HepG2 (cell line): ENCODE measurements around the gene IPPK. TPM values are rescaled to one million over a fixed set of nuclear protein-coding genes. Genes with fewer than 3 reads are reported as not detected.

ENCODE experiments used
- BCL6 ChIP-seq: IDR thresholded peaks from 2 replicates; pipeline ENCODE4 v1.6.1; 2016; ENCODE audit warnings: missing genetic modification reagents, missing compliant biosample characterization
- ELF1 ChIP-seq: sonication (generic); formaldehyde crosslinking; IDR thresholded peaks from 2 replicates; pipeline ENCODE4 v1.4.0; 2020; ENCODE audit warnings: missing genetic modification reagents
- FOXP1 ChIP-seq, 2 experiments: fragments of 450-650 bp in 1 of 2; IDR thresholded peaks; 2 replicates each; pipeline ENCODE4 v1.6.1; 2017 to 2018; ENCODE audit warnings: antibody characterized with exemption in 1 of 2
- HOXA3 ChIP-seq: sonication (generic); formaldehyde crosslinking; IDR thresholded peaks from 2 replicates; pipeline ENCODE4 v1.5.0; 2020; ENCODE audit warnings: missing genetic modification reagents
- SAP130 ChIP-seq: IDR thresholded peaks from 2 replicates; pipeline ENCODE4 v1.6.1; 2016; ENCODE audit warnings: low read depth
- SATB2 ChIP-seq: sonication (generic); formaldehyde crosslinking; IDR thresholded peaks from 2 replicates; pipeline ENCODE4 v1.5.0; 2020; ENCODE audit warnings: missing genetic modification reagents
- SPEN ChIP-seq: sonication (generic); formaldehyde crosslinking; IDR thresholded peaks from 2 replicates; pipeline ENCODE4 v1.5.1; 2020; ENCODE audit warnings: low read depth, mild to moderate bottlenecking, missing genetic modification reagents
- ZMYM3 ChIP-seq: sonication (generic); formaldehyde crosslinking; IDR thresholded peaks from 2 replicates; pipeline ENCODE4 v1.5.1; 2020; ENCODE audit warnings: mild to moderate bottlenecking, missing genetic modification reagents
- ZNF572 ChIP-seq: sonication (generic); formaldehyde crosslinking; IDR thresholded peaks from 2 replicates; pipeline ENCODE4 v1.5.1; 2020; ENCODE audit warnings: mild to moderate bottlenecking, missing genetic modification reagents
- ZNF598 ChIP-seq: sonication (generic); formaldehyde crosslinking; IDR thresholded peaks from 2 replicates; pipeline ENCODE4 v1.5.1; 2020; ENCODE audit warnings: mild to moderate bottlenecking, missing genetic modification reagents, borderline replicate concordance
- ZSCAN21 ChIP-seq: sonication (generic); formaldehyde crosslinking; IDR thresholded peaks from 2 replicates; pipeline ENCODE4 v1.8.0; 2022; ENCODE audit warnings: mild to moderate bottlenecking, missing genetic modification reagents, moderate library complexity, borderline replicate concordance
- polyA plus RNA-seq, 8 experiments: library from polyadenylated mRNA; depleted of rRNA in 3 of 8; stranded (reverse) in 7 of 8; unstranded in 1 of 8; fragments of >200 nt; fragmentation: Illumina TruSeq in 4 of 8; extraction: Trizol in 4 of 8; gene quantifications; 2 replicates each; pipeline versions ENCODE4 v1.2.1 to v1.2.3, GENCODE V29; 2011 to 2016; ENCODE audit warnings: low read depth in 4 of 8, missing spikeins in 1 of 8, mixed read lengths in 1 of 8; ENCODE audit not compliant: insufficient read depth in 1 of 8
- total RNA-seq, 5 experiments: library from RNA; depleted of rRNA; stranded (reverse); fragments of >200 nt; fragmentation: Illumina TruSeq; extraction: Trizol; gene quantifications; 2 replicates each; pipeline ENCODE4 v1.2.3, GENCODE V29; 2016; ENCODE audit warnings: low read depth in 1 of 5
- TF ChIP-seq, protein P1 (sequence below): sonication (generic); formaldehyde crosslinking; IDR thresholded peaks from 2 replicates; pipeline ENCODE4 v1.4.0; 2020; ENCODE audit warnings: mild to moderate bottlenecking, missing genetic modification reagents, borderline replicate concordance
- TF ChIP-seq, protein P2 (sequence below): sonication (generic); formaldehyde crosslinking; IDR thresholded peaks from 2 replicates; pipeline ENCODE4 v1.4.0; 2020; ENCODE audit warnings: missing genetic modification reagents, mild to moderate bottlenecking, borderline replicate concordance
- TF ChIP-seq, protein P3 (sequence below): sonication (generic); formaldehyde crosslinking; IDR thresholded peaks from 2 replicates; pipeline ENCODE4 v1.4.0; 2020; ENCODE audit warnings: missing genetic modification reagents
- TF ChIP-seq, protein P4 (sequence below): IDR thresholded peaks from 2 replicates; pipeline ENCODE4 v1.4.0; 2020; ENCODE audit warnings: mild to moderate bottlenecking, missing genetic modification reagents
- TF ChIP-seq, protein P5 (sequence below): sonication (generic); formaldehyde crosslinking; IDR thresholded peaks from 2 replicates; pipeline ENCODE4 v1.4.0; 2020; ENCODE audit warnings: missing genetic modification reagents

IPPK gene
- total and polyA plus RNA-seq, 2 of the 13 experiments (the other 11 are each of a cell fraction or from before 2014, with no cell fraction given), result 9.9 to 14.1 TPM

DNA sequence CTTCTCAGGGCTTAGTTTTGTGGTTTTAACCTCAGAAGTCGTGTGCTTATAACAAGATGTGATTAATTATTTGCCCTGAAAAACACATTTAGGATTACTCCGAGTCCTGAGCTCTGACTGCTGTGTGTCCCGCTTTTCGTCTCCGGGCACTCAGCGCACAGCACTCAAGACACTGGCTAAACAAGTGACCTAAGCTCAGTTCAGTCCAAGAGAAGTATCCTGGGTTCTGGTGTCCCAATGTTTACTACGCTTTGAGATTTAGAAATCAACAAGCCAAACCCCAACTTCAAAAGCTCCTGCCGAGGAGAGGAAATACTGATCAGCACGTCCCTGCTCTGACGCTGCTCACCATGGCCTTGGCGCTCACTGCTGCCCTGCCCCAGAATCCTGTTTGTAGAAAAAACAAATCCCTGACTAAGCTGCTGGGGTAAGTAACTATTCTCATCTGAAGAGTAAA lies 53.2 kb downstream of the IPPK start (continued):
- TF ChIP-seq, protein P1, sequence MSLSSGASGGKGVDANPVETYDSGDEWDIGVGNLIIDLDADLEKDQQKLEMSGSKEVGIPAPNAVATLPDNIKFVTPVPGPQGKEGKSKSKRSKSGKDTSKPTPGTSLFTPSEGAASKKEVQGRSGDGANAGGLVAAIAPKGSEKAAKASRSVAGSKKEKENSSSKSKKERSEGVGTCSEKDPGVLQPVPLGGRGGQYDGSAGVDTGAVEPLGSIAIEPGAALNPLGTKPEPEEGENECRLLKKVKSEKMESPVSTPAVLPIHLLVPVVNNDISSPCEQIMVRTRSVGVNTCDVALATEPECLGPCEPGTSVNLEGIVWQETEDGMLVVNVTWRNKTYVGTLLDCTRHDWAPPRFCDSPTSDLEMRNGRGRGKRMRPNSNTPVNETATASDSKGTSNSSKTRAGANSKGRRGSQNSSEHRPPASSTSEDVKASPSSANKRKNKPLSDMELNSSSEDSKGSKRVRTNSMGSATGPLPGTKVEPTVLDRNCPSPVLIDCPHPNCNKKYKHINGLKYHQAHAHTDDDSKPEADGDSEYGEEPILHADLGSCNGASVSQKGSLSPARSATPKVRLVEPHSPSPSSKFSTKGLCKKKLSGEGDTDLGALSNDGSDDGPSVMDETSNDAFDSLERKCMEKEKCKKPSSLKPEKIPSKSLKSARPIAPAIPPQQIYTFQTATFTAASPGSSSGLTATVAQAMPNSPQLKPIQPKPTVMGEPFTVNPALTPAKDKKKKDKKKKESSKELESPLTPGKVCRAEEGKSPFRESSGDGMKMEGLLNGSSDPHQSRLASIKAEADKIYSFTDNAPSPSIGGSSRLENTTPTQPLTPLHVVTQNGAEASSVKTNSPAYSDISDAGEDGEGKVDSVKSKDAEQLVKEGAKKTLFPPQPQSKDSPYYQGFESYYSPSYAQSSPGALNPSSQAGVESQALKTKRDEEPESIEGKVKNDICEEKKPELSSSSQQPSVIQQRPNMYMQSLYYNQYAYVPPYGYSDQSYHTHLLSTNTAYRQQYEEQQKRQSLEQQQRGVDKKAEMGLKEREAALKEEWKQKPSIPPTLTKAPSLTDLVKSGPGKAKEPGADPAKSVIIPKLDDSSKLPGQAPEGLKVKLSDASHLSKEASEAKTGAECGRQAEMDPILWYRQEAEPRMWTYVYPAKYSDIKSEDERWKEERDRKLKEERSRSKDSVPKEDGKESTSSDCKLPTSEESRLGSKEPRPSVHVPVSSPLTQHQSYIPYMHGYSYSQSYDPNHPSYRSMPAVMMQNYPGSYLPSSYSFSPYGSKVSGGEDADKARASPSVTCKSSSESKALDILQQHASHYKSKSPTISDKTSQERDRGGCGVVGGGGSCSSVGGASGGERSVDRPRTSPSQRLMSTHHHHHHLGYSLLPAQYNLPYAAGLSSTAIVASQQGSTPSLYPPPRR, result peak; percentile 77; the same call in 1 of the 2 replicates
- TF ChIP-seq FOXP1 (IDR thresholded peaks at IDR 0.05) (no peak), FOXP1 (CRISPR knock-in tag; IDR thresholded peaks at IDR 0.05) (peak; percentile 98), SPEN (peak; percentile 36; the same call in 1 of the 2 replicates), SATB2 (CRISPR knock-in tag) (no peak), BCL6 (peak; percentile 45; the same call in 1 of the 2 replicates), ZNF572 (CRISPR knock-in tag) (no peak), SAP130 (CRISPR knock-in tag) (peak; percentile 44; the same call in 1 of the 2 replicates), ZMYM3 (CRISPR knock-in tag) (peak; percentile 34; the same call in 1 of the 2 replicates), ZNF598 (CRISPR knock-in tag) (no peak), ELF1 (CRISPR knock-in tag) (peak; percentile 33), HOXA3 (CRISPR knock-in tag) (peak; percentile 64; the same call in 1 of the 2 replicates), ZSCAN21 (peak; percentile 99)
- TF ChIP-seq, protein P2, sequence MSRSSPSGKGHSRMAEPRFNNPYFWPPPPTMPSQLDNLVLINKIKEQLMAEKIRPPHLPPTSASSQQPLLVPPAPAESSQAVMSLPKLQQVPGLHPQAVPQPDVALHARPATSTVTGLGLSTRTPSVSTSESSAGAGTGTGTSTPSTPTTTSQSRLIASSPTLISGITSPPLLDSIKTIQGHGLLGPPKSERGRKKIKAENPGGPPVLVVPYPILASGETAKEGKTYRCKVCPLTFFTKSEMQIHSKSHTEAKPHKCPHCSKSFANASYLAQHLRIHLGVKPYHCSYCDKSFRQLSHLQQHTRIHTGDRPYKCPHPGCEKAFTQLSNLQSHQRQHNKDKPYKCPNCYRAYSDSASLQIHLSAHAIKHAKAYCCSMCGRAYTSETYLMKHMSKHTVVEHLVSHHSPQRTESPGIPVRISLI, result no peak
- TF ChIP-seq, protein P3, sequence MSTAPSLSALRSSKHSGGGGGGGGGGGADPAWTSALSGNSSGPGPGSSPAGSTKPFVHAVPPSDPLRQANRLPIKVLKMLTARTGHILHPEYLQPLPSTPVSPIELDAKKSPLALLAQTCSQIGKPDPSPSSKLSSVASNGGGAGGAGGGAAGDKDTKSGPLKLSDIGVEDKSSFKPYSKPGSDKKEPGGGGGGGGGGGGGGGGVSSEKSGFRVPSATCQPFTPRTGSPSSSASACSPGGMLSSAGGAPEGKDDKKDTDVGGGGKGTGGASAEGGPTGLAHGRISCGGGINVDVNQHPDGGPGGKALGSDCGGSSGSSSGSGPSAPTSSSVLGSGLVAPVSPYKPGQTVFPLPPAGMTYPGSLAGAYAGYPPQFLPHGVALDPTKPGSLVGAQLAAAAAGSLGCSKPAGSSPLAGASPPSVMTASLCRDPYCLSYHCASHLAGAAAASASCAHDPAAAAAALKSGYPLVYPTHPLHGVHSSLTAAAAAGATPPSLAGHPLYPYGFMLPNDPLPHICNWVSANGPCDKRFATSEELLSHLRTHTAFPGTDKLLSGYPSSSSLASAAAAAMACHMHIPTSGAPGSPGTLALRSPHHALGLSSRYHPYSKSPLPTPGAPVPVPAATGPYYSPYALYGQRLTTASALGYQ (CRISPR knock-in tag), result peak; percentile 73; the same call in 1 of the 2 replicates
- TF ChIP-seq, protein P4, sequence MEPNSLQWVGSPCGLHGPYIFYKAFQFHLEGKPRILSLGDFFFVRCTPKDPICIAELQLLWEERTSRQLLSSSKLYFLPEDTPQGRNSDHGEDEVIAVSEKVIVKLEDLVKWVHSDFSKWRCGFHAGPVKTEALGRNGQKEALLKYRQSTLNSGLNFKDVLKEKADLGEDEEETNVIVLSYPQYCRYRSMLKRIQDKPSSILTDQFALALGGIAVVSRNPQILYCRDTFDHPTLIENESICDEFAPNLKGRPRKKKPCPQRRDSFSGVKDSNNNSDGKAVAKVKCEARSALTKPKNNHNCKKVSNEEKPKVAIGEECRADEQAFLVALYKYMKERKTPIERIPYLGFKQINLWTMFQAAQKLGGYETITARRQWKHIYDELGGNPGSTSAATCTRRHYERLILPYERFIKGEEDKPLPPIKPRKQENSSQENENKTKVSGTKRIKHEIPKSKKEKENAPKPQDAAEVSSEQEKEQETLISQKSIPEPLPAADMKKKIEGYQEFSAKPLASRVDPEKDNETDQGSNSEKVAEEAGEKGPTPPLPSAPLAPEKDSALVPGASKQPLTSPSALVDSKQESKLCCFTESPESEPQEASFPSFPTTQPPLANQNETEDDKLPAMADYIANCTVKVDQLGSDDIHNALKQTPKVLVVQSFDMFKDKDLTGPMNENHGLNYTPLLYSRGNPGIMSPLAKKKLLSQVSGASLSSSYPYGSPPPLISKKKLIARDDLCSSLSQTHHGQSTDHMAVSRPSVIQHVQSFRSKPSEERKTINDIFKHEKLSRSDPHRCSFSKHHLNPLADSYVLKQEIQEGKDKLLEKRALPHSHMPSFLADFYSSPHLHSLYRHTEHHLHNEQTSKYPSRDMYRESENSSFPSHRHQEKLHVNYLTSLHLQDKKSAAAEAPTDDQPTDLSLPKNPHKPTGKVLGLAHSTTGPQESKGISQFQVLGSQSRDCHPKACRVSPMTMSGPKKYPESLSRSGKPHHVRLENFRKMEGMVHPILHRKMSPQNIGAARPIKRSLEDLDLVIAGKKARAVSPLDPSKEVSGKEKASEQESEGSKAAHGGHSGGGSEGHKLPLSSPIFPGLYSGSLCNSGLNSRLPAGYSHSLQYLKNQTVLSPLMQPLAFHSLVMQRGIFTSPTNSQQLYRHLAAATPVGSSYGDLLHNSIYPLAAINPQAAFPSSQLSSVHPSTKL (CRISPR knock-in tag), result peak; percentile 82
- TF ChIP-seq, protein P5, sequence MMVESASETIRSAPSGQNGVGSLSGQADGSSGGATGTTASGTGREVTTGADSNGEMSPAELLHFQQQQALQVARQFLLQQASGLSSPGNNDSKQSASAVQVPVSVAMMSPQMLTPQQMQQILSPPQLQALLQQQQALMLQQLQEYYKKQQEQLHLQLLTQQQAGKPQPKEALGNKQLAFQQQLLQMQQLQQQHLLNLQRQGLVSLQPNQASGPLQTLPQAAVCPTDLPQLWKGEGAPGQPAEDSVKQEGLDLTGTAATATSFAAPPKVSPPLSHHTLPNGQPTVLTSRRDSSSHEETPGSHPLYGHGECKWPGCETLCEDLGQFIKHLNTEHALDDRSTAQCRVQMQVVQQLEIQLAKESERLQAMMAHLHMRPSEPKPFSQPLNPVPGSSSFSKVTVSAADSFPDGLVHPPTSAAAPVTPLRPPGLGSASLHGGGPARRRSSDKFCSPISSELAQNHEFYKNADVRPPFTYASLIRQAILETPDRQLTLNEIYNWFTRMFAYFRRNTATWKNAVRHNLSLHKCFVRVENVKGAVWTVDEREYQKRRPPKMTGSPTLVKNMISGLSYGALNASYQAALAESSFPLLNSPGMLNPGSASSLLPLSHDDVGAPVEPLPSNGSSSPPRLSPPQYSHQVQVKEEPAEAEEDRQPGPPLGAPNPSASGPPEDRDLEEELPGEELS (CRISPR knock-in tag), result peak; percentile 99
